HG03103 (cell line): ENCODE data around the gene RBMS1.

Experiments used
- ATAC-seq: cut with Tn5 transposase; IDR thresholded peaks from one replicate; pipeline ENCODE4 v1.9.1; 2021; ENCODE audit warnings: low read depth; ENCODE audit not compliant: unreplicated experiment

Gene RBMS1

DNA sequence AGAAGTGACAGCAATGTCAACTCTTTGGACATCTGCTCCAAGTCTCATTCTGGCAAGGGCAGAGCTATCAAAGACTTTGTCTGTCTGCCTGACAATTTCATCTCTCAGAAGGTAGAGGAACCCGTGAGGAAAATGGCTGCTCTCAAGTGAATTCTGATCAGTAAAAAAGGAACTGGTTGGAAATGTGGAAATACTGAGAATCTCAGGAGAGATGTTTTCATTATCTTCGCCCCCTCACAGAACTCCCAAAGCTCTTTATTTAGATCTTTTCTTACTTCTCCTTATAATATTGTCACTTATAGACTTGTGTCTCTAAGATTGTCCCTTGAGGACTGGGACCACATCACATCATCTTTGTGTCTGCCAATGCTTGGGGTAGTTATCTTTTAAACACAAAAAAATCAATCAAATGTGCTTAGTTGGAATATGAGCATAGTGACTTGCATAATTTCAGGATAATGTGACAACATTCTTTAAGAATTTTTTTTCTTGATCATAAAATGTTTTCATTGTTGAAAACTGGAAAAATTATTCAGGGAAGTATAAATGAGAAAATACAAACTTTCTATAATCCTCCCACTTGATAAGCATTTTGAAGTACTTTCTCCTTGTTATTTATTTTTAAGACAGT, 225.3 kb downstream of the RBMS1 start:
- ATAC-seq = no peak

- no peak for ATAC-seq
Measured at GRCh38 chr2:160267692-160268091, 225.9 kb downstream of the RBMS1 start.

GRCh38 chr2:160267022-160267421, 226.6 kb downstream of the RBMS1 start:
- no peak for ATAC-seq

DNA sequence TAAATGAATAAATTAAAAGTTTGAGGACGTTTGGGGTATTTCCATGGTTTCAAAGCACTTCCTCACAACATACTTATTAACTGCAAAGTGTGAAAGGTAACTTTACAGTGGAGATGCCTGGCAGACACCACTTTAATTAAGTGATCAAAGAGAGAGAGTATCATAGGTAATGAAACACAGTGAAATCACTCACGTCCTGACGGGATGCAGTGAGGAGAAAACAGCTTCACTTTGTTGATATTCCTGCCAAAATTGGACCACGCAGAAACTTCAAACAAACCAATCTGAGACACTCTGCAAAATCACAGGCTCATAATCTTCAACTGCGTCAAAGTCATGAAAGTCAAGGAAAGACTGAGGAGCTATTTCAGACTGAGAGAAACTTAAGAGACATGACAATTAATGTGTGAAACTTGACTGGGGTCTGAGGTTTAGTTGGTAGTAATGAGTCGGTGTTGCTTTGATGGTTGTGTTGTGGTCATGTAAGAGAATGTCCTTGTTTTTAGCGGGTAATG, 227.5 kb downstream of the RBMS1 start:
- ATAC-seq = no peak

DNA sequence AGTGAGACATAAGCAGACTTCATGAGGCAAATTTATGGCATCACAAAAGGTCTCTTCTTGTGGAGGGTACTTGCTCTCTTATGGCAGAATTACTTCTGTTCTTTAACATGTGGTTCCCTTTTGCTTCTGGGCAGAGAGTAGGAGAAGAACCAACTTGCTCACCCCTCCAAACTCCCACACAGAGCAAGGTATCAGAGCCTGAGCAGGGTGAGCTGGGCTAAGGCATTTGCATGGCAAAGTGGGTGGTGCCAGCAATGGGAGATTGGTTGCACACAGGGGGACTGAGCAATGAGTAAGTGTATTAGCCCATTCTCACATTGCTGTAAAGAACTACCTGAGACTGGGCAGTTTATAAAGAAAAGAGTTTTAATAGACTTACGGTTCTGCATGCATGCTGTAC, 229.3 kb downstream of the RBMS1 start:
- ATAC-seq = no peak

DNA sequence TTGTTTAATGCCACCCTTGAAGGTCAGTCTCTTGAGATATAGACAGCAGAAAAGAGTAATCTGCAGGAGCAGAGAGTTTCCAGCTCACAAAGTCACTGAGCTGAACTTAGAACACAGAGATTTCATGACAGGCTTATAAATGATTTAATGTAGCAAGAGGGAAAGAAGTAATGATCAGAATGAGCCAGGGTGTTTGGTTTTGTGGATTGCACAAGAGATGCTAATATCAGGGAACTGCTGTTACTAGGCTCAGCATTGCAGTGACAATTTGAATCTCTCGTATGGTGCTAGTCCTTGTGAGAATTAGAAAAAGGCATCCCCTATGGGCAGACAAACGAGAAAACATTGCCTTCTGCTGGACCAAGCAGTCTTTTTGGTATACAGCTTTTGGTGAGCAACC, 231.9 kb downstream of the RBMS1 start:
- ATAC-seq = no peak

DNA sequence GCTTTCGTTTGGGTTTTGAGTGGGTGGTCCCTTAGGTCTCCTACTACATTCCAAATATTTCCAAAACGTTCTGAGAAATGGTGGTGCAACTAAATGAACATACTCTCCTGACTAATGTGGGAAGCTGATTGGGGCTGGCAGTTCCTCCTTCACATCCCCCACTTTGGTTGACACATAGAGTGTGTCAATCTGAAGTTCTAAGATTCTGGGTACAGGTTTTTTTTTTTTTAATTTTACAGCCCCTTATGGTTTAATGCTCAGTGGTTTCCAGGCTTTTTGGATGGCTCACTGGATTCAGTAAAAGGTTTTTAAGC, 235.2 kb downstream of the RBMS1 start:
- no peak for ATAC-seq

- ATAC-seq = no peak
Measured at GRCh38 chr2:160257743-160258491, 235.7 kb downstream of the RBMS1 start.

DNA sequence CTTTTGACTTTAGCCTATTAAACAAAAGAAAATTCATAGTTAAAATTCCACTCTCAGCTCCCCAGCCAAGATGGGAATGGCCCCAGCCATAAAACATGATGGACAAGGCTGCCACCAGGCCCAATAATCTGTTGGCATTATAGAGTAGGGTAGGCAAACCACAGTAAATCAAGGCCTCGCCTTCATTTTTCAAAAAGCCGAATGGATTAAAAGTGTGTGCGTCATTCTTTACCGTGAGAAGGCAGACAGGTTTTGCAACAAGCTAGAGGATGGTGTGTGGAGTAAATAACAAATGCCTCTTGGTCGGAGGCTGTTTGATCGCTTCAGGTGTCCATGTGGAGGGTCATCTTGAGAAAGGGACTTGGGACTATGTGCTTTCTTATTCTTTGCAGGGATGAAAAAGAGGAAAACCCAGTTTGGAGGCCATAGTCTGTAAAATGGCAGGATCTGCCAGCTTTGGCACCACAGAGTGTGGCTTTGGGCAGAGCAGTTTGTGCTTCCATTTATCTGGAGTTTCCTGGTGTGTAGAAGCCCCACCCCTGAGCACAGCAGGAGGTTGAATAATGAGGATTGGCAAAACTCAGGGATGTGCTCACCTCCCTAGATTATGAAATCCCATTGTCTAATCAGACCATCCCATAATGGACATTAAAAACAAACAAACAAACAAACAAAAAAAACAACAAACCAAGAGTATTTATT, 236.4 kb downstream of the RBMS1 start:
- ATAC-seq = no peak

DNA sequence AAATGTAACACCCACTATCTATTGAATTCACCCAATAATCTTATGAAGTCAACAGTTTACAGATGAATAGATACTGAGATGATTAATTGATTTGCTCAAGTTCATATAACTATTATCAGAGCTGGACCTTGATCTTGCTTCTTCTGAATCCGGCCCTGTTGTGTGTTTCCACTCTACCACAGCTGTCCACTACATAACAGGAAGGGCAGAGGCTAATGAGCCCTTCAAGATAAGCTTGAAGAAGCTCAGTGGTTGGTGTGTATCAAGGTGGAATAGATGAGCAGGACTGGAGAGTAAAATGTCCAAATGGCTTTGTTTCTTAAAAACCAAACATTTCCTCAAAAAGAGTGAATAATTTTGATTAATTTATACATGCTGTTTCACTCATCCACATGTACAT, 237.1 kb downstream of the RBMS1 start:
- ATAC-seq = no peak

- ATAC-seq = no peak
Measured at GRCh38 chr2:160255408-160255807, 238.2 kb downstream of the RBMS1 start.

DNA sequence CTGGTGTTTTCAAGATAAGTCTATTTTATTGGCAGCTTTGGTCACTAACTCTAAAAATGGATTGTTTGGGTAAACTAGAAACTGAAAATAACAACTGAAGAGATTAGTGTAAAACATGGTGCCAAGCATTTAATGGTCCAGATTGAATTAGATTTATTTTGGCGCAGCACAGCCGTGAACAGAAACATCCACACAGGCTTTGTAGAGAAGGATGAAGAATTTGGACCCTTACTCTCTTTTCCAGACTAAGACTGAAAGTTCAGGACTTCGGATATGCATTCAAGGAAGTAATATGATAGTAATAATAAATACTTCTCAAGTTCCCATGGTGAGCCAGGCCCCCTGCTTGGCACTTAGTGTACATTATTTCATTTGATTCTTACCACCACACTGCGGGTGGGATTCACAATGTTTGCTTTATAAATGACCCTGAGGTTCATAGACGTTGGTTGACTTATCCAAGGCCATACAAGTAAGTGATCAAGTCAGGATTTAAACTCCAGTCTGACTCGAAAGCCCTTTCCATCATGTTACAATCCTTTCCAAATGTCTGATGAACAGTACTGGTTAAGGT, 239.3 kb downstream of the RBMS1 start:
- ATAC-seq = no peak

- ATAC-seq = no peak
Measured at GRCh38 chr2:160253440-160254188, 240.0 kb downstream of the RBMS1 start.

GRCh38 chr2:160252900-160253299, 240.7 kb downstream of the RBMS1 start:
- ATAC-seq = no peak

- no peak for ATAC-seq
Measured at GRCh38 chr2:160252278-160252887, 241.2 kb downstream of the RBMS1 start.

DNA sequence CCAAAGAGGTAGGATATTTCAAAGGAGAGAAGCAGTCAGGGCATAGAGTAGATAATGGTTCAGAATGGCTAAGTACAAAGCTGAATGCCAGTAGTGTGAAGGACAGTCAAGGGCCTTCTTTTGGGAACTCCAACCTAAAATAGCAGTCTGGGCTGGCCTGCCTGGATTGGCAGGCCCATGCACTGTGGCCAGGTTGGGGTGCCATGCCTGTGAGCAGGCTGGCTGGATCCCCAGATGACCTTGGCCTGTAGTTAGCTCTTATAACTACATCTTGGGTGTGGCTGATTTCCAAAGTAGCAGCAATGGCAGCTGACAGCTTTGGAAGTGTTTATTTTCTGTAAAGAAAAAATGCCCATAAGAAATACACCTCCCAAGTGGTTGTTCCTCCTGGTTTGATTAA, 242.0 kb downstream of the RBMS1 start:
- ATAC-seq = no peak

GRCh38 chr2:160249876-160250275, 243.7 kb downstream of the RBMS1 start:
- ATAC-seq = no peak

GRCh38 chr2:160247296-160248035, 246.1 kb downstream of the RBMS1 start:
- no peak for ATAC-seq

GRCh38 chr2:160246356-160246755, 247.3 kb downstream of the RBMS1 start:
- ATAC-seq = no peak
